SU-DHL-6 (cell line): Measurements from ENCODE around the gene TCP11L2.
A peak's percentile ranks its signal among the peaks of the same experiment; 100 is the strongest.

Source experiments
- H2AFZ ChIP-seq: fragments of 200-600 bp; sonication (generic); 2 replicates; pipeline ENCODE4 v1.6.1; 2014; ENCODE audit warnings: low read depth, mild to moderate bottlenecking, moderate library complexity, mixed read lengths, antibody characterized with exemption, low read length; ENCODE audit not compliant: severe bottlenecking
- H3F3A ChIP-seq: fragments of 200-600 bp; shearing (Covaris generic); 2 replicates; pipeline ENCODE4 v1.6.0; 2016; ENCODE audit warnings: antibody characterized with exemption, mild to moderate bottlenecking; ENCODE audit not compliant: insufficient read depth
- H3K27ac ChIP-seq: fragments of 200-600 bp; sonication (generic); 2 replicates; pipeline ENCODE4 v1.5.1; 2016; ENCODE audit warnings: low read depth, mild to moderate bottlenecking, low read length, moderate library complexity, mixed read lengths
- H3K27me3 ChIP-seq: fragments of 200-600 bp; sonication (generic), shearing (Covaris generic); 2 replicates; pipeline ENCODE4 v1.6.0; 2014; ENCODE audit warnings: mild to moderate bottlenecking, low read length
- H3K36me3 ChIP-seq: fragments of 200-600 bp; sonication (generic); 2 replicates; pipeline ENCODE4 v1.6.1; 2014; ENCODE audit warnings: mild to moderate bottlenecking, low read length, mixed read lengths
- H3K4me2 ChIP-seq: fragments of 300-600, 200-600 bp; shearing (Covaris generic), sonication (generic); 2 replicates; pipeline ENCODE4 v1.6.0; 2014; ENCODE audit warnings: low read length, low read depth, mild to moderate bottlenecking; ENCODE audit not compliant: poor library complexity, severe bottlenecking
- H3K4me3 ChIP-seq: fragments of 200-600 bp; sonication (generic); 2 replicates; pipeline ENCODE4 v1.5.1; 2014; ENCODE audit warnings: antibody characterized with exemption, low read length, mild to moderate bottlenecking, mixed read lengths; ENCODE audit not compliant: insufficient read depth, poor library complexity, severe bottlenecking
- H3K79me2 ChIP-seq: fragments of 200-600 bp; sonication (generic); 2 replicates; pipeline ENCODE4 v1.6.1; 2014; ENCODE audit warnings: mild to moderate bottlenecking, low read length, moderate library complexity; ENCODE audit not compliant: insufficient read depth
- H3K9ac ChIP-seq: fragments of 200-600 bp; sonication (generic); 2 replicates; pipeline ENCODE4 v1.7.0; 2014; ENCODE audit warnings: mild to moderate bottlenecking, low read length
- H3K9me2 ChIP-seq: fragments of 200-600 bp; sonication (generic); replicated peaks from 2 replicates; pipeline ENCODE4 v1.6.1; 2014; ENCODE audit warnings: low read length; ENCODE audit not compliant: insufficient read depth
- H3K9me3 ChIP-seq: fragments of 200-600 bp; sonication (generic); 2 replicates; pipeline ENCODE4 v1.6.1; 2014; ENCODE audit warnings: low read length, mixed read lengths; ENCODE audit not compliant: insufficient read depth
- H4K20me1 ChIP-seq: fragments of 200-600 bp; sonication (generic); 2 replicates; pipeline ENCODE4 v1.6.1; 2014; ENCODE audit warnings: low read depth, mild to moderate bottlenecking, antibody characterized with exemption, low read length, moderate library complexity, mixed read lengths
- EZH2phosphoT487 ChIP-seq: fragments of 200-600 bp; sonication (generic), shearing (Covaris generic); conservative IDR thresholded peaks from 2 replicates; pipeline ENCODE4 v1.6.1; 2018; ENCODE audit warnings: mild to moderate bottlenecking, antibody characterized with exemption, low read length, moderate library complexity, mixed read lengths
- TF ChIP-seq, protein P1 (sequence below): fragments of 200-600 bp; sonication (generic); IDR thresholded peaks from one replicate; pipeline ENCODE4 v1.5.1; 2017; ENCODE audit warnings: antibody characterized with exemption, mild to moderate bottlenecking, low read length, moderate library complexity; ENCODE audit not compliant: insufficient read depth, poor library complexity, severe bottlenecking

The TCP11L2 gene

DNA sequence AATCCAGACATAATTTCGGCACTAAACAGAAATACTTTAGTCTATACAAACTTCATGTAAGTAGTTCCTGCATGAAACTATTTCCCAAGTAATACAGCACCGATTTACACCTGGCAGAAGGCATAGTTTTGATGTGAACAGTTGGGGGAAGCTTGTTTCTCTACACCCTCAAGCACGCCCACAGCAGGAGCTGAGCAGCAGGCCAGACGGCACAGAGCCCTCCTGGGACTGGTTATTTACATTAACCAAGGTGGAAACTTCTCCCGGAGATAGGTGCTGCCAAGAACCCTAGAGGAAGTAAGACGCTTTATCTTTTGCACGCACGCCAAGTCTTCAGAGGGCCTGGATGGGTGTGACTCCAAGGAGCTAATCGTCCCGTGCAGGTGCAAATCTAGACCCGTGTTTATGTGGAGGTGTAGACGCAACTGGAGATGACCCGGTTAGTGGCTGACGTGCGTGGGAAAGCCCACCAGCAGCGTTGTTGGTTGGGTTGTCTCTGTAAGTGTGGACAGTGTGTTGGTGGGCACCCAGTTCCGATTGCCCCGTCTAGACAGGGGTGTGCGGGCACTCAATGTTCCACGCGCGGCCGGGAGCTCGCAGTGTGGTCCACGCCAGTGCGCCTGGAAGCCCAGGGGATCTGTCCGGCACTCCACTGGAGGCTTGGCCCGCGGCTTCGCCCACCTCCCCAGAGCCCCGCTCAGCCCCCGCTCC is 767 bp upstream of the TCP11L2 start:
- Histone ChIP-seq H3K27ac (no peak overlapping the region), H3K9me2 (no peaks in the 10 kb centered on the region), H3K9me3 (no peaks in the 10 kb centered on the region), H3K9ac (peak overlapping the region; percentile 42; the same call in 1 of the 2 replicates), H4K20me1 (no peaks in the 10 kb centered on the region), H3K4me3 (peak overlapping the region; percentile 56), H3K4me2 (peak overlapping the region; percentile 81), H3K27me3 (no peaks in the 10 kb centered on the region), H3K79me2 (no peaks in the 10 kb centered on the region), H3F3A (no peaks in the 10 kb centered on the region), H2AFZ (peak overlapping the region; percentile 98), H3K36me3 (no peaks in the 10 kb centered on the region)
- TF ChIP-seq EZH2phosphoT487 = no peak
- TF ChIP-seq, protein P1, sequence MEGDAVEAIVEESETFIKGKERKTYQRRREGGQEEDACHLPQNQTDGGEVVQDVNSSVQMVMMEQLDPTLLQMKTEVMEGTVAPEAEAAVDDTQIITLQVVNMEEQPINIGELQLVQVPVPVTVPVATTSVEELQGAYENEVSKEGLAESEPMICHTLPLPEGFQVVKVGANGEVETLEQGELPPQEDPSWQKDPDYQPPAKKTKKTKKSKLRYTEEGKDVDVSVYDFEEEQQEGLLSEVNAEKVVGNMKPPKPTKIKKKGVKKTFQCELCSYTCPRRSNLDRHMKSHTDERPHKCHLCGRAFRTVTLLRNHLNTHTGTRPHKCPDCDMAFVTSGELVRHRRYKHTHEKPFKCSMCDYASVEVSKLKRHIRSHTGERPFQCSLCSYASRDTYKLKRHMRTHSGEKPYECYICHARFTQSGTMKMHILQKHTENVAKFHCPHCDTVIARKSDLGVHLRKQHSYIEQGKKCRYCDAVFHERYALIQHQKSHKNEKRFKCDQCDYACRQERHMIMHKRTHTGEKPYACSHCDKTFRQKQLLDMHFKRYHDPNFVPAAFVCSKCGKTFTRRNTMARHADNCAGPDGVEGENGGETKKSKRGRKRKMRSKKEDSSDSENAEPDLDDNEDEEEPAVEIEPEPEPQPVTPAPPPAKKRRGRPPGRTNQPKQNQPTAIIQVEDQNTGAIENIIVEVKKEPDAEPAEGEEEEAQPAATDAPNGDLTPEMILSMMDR = no peak

DNA sequence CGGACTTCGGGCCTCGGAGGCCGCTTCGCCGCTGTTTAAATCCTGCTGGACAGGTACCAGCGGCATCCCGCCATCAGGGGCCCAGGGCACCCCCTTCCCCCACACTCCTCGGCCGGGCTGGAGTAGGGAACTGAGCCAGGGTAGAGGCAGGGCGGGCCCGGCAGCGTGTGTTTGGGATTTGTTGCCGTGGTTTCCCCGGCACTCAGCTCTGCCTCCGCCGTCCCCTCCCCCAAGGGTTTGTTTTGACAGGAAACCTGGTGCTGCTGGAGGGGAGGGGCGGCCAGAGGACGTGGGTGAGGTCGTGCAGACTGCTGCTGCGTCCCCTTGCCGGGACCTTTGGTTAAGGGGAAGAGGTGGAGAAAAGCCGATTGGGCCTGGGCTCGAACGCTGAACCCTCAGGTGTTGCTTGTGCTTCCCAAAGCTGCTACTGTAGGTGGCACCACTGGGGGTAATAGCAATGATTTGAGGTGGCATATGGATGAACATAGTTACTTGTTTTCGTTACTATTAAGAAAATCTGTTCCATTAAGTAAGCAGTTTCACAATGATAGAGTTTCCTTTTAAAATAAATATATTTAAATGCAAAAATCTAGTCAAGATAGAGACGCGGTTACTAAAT is 778 bp downstream of the TCP11L2 start:
- Histone ChIP-seq H2AFZ (peak overlapping the region; percentile 98), H3K4me2 (peak overlapping the region; percentile 74), H3F3A (no peaks in the 10 kb centered on the region), H3K4me3 (peak overlapping the region; percentile 74), H3K36me3 (no peaks in the 10 kb centered on the region), H3K27me3 (no peaks in the 10 kb centered on the region), H3K27ac (no peak overlapping the region), H3K9me2 (no peaks in the 10 kb centered on the region), H3K9me3 (no peaks in the 10 kb centered on the region), H3K9ac (peak overlapping the region; percentile 64), H3K79me2 (no peaks in the 10 kb centered on the region), H4K20me1 (no peaks in the 10 kb centered on the region)
- TF ChIP-seq EZH2phosphoT487 = no peak
- TF ChIP-seq, protein P1 = no peak

DNA sequence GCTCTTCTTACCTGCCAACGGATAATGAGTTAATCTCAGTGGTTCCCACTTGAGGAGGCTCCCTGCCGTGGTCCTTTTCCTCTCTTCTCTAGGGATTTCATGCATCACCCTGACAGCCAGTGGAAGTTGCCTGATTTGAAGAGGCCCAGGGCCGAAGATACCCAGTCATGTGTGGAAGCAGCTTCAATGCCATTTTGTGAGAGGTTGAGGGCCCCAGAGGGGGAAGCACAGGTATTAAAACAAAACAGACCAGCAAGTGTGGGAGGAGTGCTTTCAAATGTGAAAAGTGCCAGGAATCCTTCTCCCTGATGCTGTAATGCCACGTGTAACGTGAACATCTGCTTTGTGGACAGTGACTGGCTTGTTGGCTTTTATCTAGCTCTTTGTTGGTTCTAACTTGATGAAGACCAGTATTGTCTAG is 1.5 kb downstream of the TCP11L2 start:
- no peaks in the 10 kb centered on the region for H3K27me3 ChIP-seq
- H3K27ac ChIP-seq = no peak overlapping the region
- no peaks in the 10 kb centered on the region for H3K9me2 ChIP-seq
- no peak overlapping the region for H3K4me2 ChIP-seq
- H2AFZ ChIP-seq = no peak overlapping the region
- TF ChIP-seq, protein P1 = no peak
- no peak for TF ChIP-seq EZH2phosphoT487
- H4K20me1 ChIP-seq = no peaks in the 10 kb centered on the region
- no peak overlapping the region for H3K9ac ChIP-seq
- no peak overlapping the region for H3K4me3 ChIP-seq
- H3K9me3 ChIP-seq = no peaks in the 10 kb centered on the region
- no peaks in the 10 kb centered on the region for H3K79me2 ChIP-seq
- no peaks in the 10 kb centered on the region for H3F3A ChIP-seq
- no peaks in the 10 kb centered on the region for H3K36me3 ChIP-seq
